GM11168 (cell line): Measurements from ENCODE around the gene DPPA5.
"Not testable (repeated sequence)": the region's sequence is repeated elsewhere in the genome, so short reads cannot be mapped to it uniquely, and the experiment has no call there.

ENCODE experiments used
- in situ Hi-C: fragments of 300-500 bp; cut with MboI; formaldehyde crosslinking; loops from one replicate; pipeline ENCODE4 v1.12.0; 2022; ENCODE audit warnings: low sequenced_read_pairs; ENCODE audit not compliant: unreplicated experiment

DPPA5 gene

DNA sequence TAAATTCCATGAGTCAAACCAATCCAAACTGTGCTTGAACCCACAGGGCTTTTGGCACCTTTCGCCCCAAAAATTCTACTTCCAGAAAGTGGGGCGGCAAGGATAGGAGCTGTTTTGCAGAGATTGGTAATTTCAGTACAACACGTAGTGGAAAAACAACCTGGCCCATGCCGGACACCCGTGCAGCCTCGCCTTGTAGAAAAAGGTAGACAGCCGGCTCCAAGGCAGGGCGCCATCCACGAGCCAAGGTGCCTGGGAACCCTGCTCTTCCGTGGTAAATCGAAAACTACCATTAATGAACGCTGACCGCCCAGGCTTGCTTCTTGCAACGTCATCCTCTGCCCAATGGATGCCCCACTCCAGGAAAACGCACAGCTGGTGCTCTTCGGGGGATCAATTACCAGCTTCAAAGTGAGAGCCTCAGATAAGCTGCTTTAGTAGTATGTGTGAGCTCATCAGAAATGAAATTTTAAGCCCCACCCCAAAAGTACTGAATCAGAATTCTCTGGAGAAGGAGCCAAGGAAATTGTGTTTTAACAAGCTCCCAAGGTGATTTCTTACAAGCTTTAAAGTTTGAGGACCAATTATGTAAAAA lies 13.8 kb upstream of the DPPA5 start:
- in situ Hi-C loops, result no loop called here

DNA sequence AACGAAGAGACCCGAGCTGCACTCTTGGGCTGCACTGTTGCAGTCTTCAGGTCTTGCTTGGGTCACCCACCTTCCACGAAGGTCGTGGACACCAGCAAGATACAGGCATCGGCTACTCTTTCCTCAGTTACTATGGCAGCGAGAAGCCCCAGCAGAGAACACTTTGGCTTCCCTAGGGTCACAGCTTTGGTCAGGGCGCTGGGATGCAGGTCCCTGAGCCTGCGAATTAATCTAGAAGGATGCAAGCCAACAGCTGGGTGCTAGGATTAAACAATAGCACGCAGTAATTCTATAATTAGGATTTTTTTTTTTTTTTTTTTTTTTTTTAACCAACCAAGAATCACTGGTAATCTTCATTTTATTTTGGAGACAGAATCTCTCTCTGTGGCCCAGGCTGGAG lies 10.5 kb upstream of the DPPA5 start:
- in situ Hi-C loops, result no loop called here

DNA sequence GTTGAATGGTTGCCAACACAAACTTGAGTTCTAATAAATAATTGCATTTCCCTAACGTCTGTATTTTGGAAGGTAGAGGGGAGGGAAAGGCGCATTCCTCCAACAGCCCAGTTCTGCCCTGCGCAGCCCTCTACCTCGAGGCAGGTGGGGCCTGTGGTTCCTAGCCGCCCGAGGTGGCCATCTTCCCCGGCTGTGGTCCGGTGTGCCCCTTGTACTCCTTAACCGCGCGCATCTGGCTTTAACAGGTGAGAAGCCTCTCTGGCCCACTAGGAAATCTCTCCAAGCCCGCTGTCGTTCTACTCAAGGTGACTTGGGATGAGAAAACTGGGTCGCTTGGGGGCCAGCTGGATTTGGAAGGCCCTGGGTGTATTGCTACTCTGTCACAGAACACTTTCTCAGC lies 10.0 kb upstream of the DPPA5 start:
- in situ Hi-C loops, result no loop called here

DNA sequence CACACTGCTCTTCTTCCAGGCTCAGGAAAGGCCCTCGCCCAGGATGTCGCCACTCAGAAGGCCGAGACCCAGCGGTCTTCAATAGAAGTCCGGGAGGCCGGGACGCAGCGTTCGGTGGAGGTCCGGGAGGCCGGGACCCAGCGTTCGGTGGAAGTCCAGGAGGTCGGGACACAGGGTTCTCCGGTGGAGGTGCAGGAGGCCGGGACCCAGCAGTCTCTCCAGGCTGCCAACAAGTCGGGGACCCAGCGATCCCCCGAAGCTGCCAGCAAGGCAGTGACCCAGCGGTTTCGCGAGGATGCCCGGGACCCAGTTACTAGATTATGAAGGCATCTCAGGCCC lies 9.4 kb upstream of the DPPA5 start:
- in situ Hi-C loops, result no loop called here

DNA sequence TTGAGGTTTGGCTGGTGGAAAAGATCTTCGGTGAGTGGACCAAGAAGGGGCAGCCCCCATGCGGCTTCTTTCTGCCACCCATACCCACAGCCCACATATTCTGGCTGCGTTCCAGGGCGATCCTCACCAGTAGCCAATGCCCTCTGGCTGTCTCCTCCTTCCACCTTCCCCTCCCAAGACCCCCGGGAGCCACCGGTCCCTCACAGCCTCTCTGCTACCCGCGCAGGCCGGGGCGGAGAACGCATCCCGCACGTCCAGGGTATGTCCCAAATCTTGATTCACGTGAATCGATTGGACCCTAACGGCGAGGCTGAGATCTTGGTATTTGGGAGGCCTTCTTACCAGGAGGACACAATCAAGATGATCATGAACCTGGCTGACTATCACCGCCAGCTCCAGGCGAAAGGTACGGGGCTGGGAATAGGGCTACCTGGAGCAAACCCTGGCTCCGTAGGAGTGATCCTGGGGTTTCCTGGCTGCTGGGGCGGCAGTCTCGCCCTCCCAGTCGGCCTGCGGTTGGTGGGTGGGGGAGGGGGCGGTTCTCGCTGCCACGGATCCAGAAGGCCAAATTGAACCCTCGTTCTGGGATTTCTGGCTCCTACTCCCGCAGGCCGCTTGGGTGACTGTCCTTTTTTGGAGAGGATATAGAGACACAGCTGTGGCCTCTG lies 8.9 kb upstream of the DPPA5 start:
- in situ Hi-C loops, result no loop called here

DNA sequence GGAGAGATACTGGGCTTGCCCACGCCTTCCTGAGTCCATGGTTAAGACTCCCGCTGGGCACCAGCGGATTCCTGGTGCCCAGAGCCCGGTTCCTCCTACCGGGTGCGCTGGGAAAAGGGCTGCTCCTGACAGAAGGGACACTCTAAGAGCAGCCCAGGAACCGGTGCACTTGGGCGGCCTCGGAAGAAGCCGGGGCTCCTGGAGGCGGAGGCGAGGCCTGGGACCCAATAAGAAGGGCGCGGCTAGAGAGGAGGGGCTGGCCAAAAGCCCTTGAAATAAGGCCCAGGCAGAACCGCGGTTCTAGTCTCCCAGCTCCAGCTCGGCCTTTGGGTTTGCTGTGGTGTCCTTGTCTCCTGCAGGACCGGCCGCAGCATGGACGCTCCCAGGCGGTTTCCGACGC lies 8.3 kb upstream of the DPPA5 start, which contains the start of gene KHDC3L:
TSS of gene KHDC3L (plus strand) at position 301 of the 400 bp plus-strand sequence. CDS start at position 373, 72 bp downstream.
- in situ Hi-C loops, result no loop called here

DNA sequence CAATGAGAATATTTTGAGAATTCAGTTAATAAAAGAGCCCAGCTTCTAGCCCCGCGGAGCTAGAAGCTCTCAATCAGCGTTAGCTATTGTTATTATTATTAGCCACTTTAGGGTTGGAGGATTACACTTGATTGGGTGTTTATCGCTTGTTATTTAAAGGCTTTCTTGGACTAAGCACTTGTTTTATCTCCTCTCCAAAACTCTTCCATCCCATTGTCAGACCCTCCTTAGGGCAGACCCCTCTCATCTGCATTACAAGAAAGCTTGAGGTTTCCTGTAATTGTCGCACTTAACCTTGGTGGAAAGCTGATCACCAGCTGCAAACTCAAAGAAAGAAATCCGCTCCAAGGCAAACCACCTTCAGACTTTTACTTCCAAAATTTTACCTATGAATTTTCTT lies 4.8 kb downstream of the DPPA5 start:
- in situ Hi-C loops, result no loop called here

DNA sequence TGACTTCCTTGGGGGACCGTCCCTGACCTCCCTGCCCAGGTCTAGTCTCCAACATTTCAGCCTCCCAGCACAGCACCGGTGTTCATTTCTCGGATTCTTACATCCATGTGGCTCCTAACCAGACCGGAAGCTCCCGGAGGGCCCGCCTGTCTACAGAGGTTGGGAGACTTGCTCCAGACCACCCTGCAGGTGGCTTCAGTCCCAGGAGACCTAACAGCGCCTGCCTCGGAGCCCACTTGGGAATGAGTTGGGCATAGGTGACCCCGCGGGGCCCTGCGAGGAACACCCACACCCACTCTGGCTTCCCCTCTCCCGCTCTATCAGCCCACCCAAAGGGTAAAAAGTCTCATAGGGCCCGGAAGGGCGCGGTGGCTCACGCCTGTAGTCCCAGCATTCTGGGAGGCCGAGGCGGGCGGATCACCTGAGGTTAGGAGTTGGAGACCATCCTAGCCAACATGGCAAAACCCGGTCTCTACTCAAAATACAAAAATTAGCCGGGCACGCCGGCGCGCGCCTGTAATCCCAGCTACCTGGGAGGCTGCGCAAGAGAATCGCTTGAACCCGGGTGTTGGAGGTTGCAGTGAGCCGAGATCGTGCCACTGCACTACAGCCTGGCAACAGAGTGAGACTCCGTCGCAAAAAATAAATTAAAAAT lies 5.4 kb downstream of the DPPA5 start:
- in situ Hi-C loops, result no loop called here

DNA sequence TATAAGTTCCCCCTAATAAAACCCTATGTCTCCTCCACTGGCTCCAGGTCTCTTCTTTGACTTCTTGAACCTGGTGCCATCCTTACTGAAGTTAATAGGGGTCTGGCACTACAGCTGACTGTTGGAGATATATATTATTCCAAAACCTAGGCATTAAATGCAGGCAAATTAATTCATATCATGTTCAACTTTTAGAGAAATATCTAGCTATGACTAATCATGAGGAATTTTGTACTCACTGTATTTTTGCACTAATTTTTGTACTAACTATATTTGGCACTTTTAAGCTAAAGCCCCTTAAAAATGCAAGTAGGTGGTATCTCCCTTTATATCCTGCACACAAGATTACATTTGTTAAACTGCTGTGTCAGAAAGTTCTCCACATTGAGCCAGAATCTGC lies 10.9 kb downstream of the DPPA5 start:
- in situ Hi-C loops, result no loop called here

DNA sequence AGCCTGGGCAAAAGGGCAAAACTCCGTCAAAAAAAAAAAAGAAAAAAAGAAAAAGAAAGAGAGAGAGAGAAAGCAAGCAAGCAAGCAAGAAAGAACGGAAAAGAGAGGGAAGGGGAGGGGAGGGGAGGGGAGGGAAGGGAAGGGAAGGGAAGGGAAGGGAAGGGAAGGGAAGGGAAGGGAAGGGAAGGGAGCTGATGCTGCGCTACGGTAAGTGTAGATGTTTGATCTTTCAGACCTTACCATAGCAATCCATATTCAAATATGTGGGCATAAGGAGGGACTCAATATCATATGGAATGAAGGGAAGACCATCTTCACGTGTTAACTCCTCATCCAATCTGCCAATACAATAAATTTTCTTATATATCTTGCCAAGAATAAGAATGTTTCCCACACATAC lies 11.9 kb downstream of the DPPA5 start:
- in situ Hi-C loops, result no loop called here

DNA sequence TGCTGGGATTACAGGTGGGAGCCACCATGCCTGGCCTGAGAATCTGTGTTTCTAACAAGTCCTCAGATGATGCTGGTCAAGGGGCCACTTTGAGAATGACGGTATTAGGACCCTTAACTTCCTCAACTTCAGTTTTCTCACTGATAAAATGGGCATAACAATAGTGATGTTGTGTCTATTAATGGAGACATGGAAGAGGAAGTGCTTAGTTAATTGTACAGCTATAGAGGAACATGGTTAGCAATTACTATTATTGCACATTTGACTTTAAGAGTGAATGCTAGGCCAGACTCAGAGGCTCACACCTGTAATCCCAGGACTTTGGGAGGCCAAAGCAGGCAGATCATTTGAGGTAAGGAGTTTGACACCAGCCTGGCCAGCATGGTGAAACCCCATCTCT lies 12.7 kb downstream of the DPPA5 start:
- in situ Hi-C loops, result no loop called here

DNA sequence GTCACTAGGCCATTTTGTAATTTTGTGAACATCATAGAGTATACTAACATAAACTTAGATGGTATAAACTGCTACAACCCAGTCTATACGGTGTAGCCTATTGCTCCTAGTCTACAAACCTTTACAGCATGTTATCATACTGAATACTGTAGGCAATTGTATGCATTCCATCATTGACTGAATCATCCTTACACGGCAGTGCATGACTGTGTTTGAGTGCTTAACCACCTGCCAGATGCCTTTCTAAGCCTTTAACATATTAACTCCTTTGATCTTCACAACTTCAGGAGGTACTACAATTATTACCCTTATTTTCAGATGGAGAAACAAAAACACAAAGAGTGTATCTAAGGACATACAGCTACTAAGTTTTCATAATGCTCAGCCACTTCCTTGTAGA lies 14.0 kb downstream of the DPPA5 start:
- in situ Hi-C loops, result no loop called here

DNA sequence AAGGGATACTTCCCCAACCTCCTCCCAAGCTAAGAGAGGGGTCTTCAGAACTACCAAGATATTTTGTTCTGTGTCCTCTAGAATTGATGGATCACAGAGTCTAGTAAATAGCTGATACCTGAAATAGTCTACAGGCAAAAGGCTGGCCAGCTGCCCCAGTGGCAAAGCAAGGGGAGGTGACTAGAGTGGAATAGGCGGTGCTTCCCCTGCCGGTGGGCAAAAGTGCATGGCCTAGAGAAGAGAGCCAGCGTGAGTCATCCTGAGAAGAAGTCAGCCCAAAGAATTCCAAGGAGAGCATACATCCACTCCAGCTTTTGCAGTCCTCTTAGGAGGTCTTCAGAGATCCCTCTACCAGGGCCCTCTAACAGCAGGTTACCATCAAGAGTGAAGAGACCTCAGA lies 14.7 kb downstream of the DPPA5 start:
- in situ Hi-C loops, result no loop called here

DNA sequence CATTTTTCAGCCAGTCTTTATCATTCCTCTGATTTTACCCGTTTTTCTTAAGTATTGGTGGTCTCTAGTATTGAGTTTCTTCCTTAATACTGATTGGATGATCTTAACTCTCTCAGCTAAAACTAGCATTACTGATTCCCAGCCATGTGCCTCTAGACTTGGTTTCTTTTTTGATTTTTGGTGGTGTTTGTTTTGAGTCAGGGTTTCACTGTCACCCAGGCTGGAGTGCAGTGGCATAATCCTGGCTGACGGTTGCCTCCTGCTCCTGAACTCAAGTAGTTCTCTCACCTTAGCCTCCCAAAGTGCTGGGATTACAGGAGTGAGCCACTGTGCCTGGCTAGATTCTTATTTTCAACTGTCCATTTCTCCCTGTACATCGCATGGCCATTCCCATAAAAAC lies 24.9 kb downstream of the DPPA5 start:
- in situ Hi-C loops, result loop anchor here (10.0 kb wide), 1 partner anchor 914 kb away; no protein-coding TSS in a partner anchor

DNA sequence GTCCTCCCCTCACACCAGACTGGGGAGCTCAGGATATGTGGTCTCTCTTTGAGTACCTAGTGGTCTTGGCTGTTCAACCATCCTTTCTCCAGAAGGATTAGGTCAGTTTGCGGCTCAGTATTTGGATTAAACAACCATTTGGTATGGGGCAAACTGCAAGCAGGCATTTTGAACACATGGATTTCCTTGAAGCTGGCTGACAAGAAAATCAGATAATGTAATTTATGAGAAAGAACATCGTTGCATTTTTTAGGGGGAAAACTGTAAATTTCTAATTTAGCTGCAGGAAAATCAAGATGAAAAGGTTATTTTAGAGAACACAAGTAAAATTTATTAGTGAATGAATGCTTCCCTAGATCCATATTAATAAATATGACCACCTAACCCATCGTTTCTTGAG lies 25.3 kb downstream of the DPPA5 start:
- in situ Hi-C loops, result loop anchor here (10.0 kb wide), 1 partner anchor 914 kb away; no protein-coding TSS in a partner anchor

DNA sequence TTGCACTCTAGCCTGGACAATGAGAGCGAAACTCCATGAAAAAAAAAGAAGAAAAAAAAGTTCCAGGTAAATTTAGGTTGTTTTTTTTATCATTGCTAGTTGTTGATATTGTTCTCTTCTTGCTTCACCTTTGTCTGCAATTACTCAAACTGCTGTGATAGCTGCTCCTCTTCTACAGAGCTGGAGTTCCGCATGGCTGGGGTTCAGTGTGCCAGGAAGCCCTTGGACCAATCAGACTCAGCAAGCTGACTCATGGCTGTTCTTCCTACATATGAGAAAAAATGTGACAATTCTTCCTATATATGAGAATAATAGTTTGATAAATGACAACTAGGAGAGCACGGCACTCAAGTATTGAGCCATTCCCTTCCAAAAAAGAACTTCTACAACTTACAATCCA lies 28.4 kb downstream of the DPPA5 start:
- in situ Hi-C loops, result loop anchor here (10.0 kb wide), 1 partner anchor 911 kb away; no protein-coding TSS in a partner anchor

DNA sequence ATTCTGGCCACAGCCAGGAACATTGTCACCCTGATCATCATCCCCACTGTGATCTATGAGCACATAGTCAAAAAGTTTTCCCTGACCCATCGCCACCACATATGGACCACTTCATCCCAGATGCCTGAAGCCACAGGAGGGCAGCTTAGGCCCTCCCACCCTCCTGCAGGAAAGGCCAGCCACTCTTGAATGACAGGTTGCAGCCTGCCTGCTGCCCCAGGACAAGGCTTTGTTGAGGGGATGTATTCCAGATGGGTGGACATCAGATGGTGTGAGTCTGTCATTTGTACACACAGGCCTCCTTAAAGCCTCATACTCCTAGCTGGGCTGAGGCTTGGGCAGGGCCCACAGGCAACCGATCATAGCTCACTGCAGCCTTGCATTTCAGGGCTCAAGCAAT lies 30.8 kb downstream of the DPPA5 start:
- in situ Hi-C loops, result loop anchor here (10.0 kb wide), 1 partner anchor 909 kb away; no protein-coding TSS in a partner anchor

DNA sequence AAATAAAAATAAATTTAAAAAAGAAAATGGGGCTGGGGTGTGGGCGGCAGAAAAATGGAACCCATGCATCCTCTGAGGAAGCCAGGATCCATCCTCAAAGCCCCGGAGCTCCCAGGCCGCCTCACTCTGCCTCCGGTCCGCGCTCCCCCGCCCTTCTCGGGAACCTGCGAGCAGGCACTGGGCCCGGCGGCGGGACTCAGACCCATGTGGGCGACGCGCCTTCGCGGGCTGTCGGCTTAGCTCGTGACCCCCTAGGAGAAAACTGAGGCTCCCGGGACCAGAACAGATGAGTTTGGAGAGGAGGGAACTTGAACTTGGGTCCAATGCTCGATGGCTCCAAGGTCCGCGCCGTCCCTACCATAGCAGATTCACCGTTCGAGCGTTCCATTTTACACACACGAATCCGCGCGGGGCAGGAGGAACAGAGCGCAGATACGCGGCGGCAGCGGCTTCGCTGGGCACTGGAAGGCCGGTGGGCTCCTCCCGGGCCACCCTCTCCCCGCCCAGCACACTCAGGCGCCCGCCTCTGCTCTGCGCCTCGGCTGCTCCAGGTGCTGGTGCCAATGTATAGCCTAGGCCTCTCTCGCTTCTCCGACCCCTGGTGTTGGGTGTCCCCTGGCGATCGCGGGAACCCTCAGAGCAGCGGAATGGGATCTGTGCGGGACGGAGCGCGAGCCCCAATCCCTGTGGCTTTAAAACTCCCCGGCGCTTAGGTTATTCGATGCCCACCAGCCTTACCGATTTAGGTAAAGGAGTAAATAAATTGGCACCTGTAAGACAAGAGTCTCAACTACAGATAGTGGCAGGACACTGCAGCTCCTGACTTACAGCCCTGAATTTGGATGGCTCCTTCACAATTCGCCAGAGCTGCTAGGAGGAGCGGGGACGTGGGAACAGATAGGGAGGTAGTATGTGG lies 39.2 kb downstream of the DPPA5 start:
- in situ Hi-C loops, result no loop called here

DNA sequence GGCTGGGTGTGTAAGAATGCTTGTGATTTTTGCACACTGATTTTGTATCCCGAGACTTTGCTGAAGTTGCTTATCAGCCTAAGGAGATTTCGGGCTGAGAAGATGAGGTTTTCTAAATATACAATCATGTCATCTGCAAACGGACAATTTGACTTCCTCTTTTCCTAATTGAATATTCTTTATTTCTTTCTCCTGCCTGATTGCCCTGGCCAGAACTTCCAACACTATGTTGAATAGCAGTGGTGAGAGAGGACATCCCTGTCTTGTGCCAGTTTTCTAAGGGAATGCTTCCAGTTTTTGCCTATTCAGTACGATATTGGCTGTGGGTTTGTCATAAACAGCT lies 43.6 kb downstream of the DPPA5 start:
- in situ Hi-C loops, result not testable (repeated sequence)

DNA sequence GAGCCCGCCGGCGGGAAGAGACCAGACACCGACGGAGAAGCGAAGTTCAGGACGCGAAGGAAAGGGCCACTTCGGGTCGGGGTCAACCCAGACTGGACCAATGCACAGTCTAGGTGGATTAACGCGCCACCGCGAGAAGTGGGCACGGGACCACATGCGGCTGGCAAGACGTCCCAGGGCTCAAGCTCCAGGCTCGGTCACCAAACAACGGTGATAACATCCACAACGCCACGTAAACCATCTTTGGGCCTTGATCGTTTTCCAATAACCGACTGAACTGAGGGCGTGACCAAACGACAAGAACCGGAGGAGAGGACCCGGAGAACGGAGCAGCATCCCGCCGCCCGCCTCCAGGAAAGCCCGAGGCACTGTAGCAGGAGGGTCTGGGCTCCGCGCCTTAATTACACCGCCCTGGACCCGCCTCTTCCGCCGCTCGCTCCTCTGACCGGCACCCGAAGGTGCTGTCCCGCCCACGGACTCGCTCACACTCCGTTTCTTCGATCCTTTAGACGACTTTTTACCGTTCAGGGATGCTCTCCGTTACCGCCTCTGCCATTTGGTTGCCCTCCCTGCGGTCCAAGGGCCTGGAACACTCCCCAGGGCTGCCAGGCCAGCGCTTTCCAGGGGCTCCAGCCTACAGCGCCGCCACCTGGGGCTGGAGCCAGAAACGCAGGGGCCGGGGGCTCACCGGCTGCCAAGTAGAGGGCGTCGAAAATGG lies 44.1 kb downstream of the DPPA5 start:
- in situ Hi-C loops, result no loop called here
